Dendritic cell treated with granulocyte-macrophage colony-stimulating factor and Interleukin-4, amounts not matched to agents 40 ng/mL and 50 ng/mL, for 4 days (primary cell): ENCODE data around the gene ARID5B.

Experiments used
- H3K27ac Mint-ChIP-seq: one replicate; pipeline ENCODE4 v1.8.0; 2022; ENCODE audit warnings: mild to moderate bottlenecking, mixed read lengths
- H3K27me3 Mint-ChIP-seq: one replicate; pipeline ENCODE4 v1.8.0; 2022; ENCODE audit warnings: mild to moderate bottlenecking, mixed read lengths
- H3K36me3 Mint-ChIP-seq: one replicate; pipeline ENCODE4 v1.8.0; 2022; ENCODE audit warnings: low read depth, mixed read lengths
- H3K4me1 Mint-ChIP-seq: one replicate; pipeline ENCODE4 v1.8.0; 2022; ENCODE audit warnings: low read depth, mixed read lengths
- H3K4me3 Mint-ChIP-seq: one replicate; pipeline ENCODE4 v1.8.0; 2022; ENCODE audit warnings: mild to moderate bottlenecking, moderate library complexity, mixed read lengths
- H3K9me3 Mint-ChIP-seq: one replicate; pipeline ENCODE4 v1.8.0; 2022; ENCODE audit warnings: mixed read lengths
- intact Hi-C: fragments of 100-400 bp; cut with micrococcal nuclease; formaldehyde crosslinking; loops from one replicate; pipeline ENCODE4 v1.15.0; 2022

Gene ARID5B

GRCh38 chr10:61923210-61923949 is 21.9 kb downstream of the ARID5B start:
- Mint-ChIP-seq H3K4me1 (peaks cover 7% of the 10 kb centered on the region), H3K27me3 (no peaks in the 10 kb centered on the region), H3K36me3 (peaks cover 43% of the 10 kb centered on the region), H3K27ac (no peak overlapping the region), H3K9me3 (no peaks in the 10 kb centered on the region), H3K4me3 (no peak overlapping the region)
- intact Hi-C loops, result no loop called here

GRCh38 chr10:61923950-61924274 is 22.4 kb downstream of the ARID5B start:
- no peak overlapping the region for H3K27ac Mint-ChIP-seq
- peaks cover 44% of the 10 kb centered on the region for H3K36me3 Mint-ChIP-seq
- intact Hi-C loops, result no loop called here

GRCh38 chr10:61929555-61929954 is 28.1 kb downstream of the ARID5B start:
- Mint-ChIP-seq H3K36me3 (peaks cover 32% of the 10 kb centered on the region), H3K27ac (no peak overlapping the region), H3K27me3 (no peaks in the 10 kb centered on the region), H3K9me3 (no peaks in the 10 kb centered on the region), H3K4me1 (no peaks in the 10 kb centered on the region), H3K4me3 (no peak overlapping the region)
- intact Hi-C loops, result no loop called here

More at GRCh38 chr10:61923950-61924274, 22.4 kb downstream of the ARID5B start:
- H3K4me1 Mint-ChIP-seq, result peaks cover 7% of the 10 kb centered on the region
- H3K9me3 Mint-ChIP-seq, result no peaks in the 10 kb centered on the region
- no peaks in the 10 kb centered on the region for H3K27me3 Mint-ChIP-seq
- no peak overlapping the region for H3K4me3 Mint-ChIP-seq

GRCh38 chr10:61931620-61932332 is 30.3 kb downstream of the ARID5B start:
- intact Hi-C loops, result no loop called here
- Mint-ChIP-seq H3K4me1 (no peaks in the 10 kb centered on the region), H3K27ac (no peak overlapping the region), H3K27me3 (no peaks in the 10 kb centered on the region), H3K4me3 (no peak overlapping the region), H3K36me3 (peaks cover 15% of the 10 kb centered on the region), H3K9me3 (no peaks in the 10 kb centered on the region)

GRCh38 chr10:61933859-61934555 is 32.5 kb downstream of the ARID5B start:
- peaks cover 13% of the 10 kb centered on the region for H3K36me3 Mint-ChIP-seq
- intact Hi-C loops, result no loop called here
- peaks cover 20% of the 10 kb centered on the region for H3K4me1 Mint-ChIP-seq
- H3K9me3 Mint-ChIP-seq, result no peaks in the 10 kb centered on the region
- H3K27me3 Mint-ChIP-seq, result no peaks in the 10 kb centered on the region
- H3K27ac Mint-ChIP-seq, result peak overlapping the region; percentile 12
- no peak overlapping the region for H3K4me3 Mint-ChIP-seq

- intact Hi-C loops, result no loop called here
- peaks cover 4% of the 10 kb centered on the region for H3K36me3 Mint-ChIP-seq
- H3K4me1 Mint-ChIP-seq, result peaks cover 28% of the 10 kb centered on the region
- no peak overlapping the region for H3K4me3 Mint-ChIP-seq
- no peaks in the 10 kb centered on the region for H3K9me3 Mint-ChIP-seq
- no peak overlapping the region for H3K27ac Mint-ChIP-seq
- no peaks in the 10 kb centered on the region for H3K27me3 Mint-ChIP-seq
These were observed 33.6 kb downstream of the ARID5B start for GRCh38 chr10:61935077-61935476.

- intact Hi-C loops, result no loop called here
- H3K9me3 Mint-ChIP-seq, result no peaks in the 10 kb centered on the region
- H3K27me3 Mint-ChIP-seq, result no peaks in the 10 kb centered on the region
- H3K27ac Mint-ChIP-seq, result peak overlapping the region; percentile 72
- H3K4me3 Mint-ChIP-seq, result no peak overlapping the region
- H3K36me3 Mint-ChIP-seq, result peaks cover 6% of the 10 kb centered on the region
- peaks cover 42% of the 10 kb centered on the region for H3K4me1 Mint-ChIP-seq
These were observed 35.3 kb downstream of the ARID5B start for GRCh38 chr10:61936770-61937169.

- Mint-ChIP-seq H3K9me3 (no peaks in the 10 kb centered on the region), H3K4me3 (no peak overlapping the region), H3K27me3 (no peaks in the 10 kb centered on the region), H3K4me1 (peaks cover 43% of the 10 kb centered on the region), H3K36me3 (peaks cover 6% of the 10 kb centered on the region), H3K27ac (peak overlapping the region; percentile 72)
- intact Hi-C loops, result no loop called here
These were observed 36.3 kb downstream of the ARID5B start for GRCh38 chr10:61937631-61938351.

GRCh38 chr10:61939902-61940301 is 38.4 kb downstream of the ARID5B start:
- Mint-ChIP-seq H3K4me1 (peaks cover 58% of the 10 kb centered on the region), H3K36me3 (peaks cover 17% of the 10 kb centered on the region), H3K9me3 (no peaks in the 10 kb centered on the region), H3K27ac (peak overlapping the region; percentile 53), H3K27me3 (no peaks in the 10 kb centered on the region), H3K4me3 (no peak overlapping the region)
- intact Hi-C loops, result no loop called here

- peak overlapping the region; percentile 64 for H3K4me3 Mint-ChIP-seq
These were observed 39.7 kb downstream of the ARID5B start for GRCh38 chr10:61941202-61941681.

GRCh38 chr10:61942604-61943461 is 41.3 kb downstream of the ARID5B start:
- Mint-ChIP-seq H3K36me3 (peaks cover 27% of the 10 kb centered on the region), H3K4me1 (peaks cover 51% of the 10 kb centered on the region), H3K4me3 (no peak overlapping the region), H3K27me3 (no peaks in the 10 kb centered on the region), H3K9me3 (no peaks in the 10 kb centered on the region), H3K27ac (peak overlapping the region; percentile 94)
- intact Hi-C loops, result no loop called here

More at GRCh38 chr10:61941202-61941681, 39.7 kb downstream of the ARID5B start:
- intact Hi-C loops, result loop anchor here (1.0 kb wide), 2 partner anchors 39 to 51 kb away; no protein-coding TSS in a partner anchor
- Mint-ChIP-seq H3K9me3 (no peaks in the 10 kb centered on the region), H3K27me3 (no peaks in the 10 kb centered on the region), H3K36me3 (peaks cover 17% of the 10 kb centered on the region), H3K4me1 (peaks cover 59% of the 10 kb centered on the region), H3K27ac (peak overlapping the region; percentile 94)

- H3K4me3 Mint-ChIP-seq, result no peak overlapping the region
- peak overlapping the region; percentile 70 for H3K27ac Mint-ChIP-seq
- peaks cover 41% of the 10 kb centered on the region for H3K4me1 Mint-ChIP-seq
- H3K9me3 Mint-ChIP-seq, result no peaks in the 10 kb centered on the region
- no peaks in the 10 kb centered on the region for H3K27me3 Mint-ChIP-seq
- peaks cover 35% of the 10 kb centered on the region for H3K36me3 Mint-ChIP-seq
- intact Hi-C loops, result no loop called here
These were observed 42.3 kb downstream of the ARID5B start for GRCh38 chr10:61943674-61944378.
